ENCODE measurements around the gene C16orf74.

GRCh38 chr16:85711982-85712587 is 38.8 kb downstream of the C16orf74 start:
- TF ChIP-seq TAF1 (IDR thresholded peaks at IDR 0.05; ENCODE audit: borderline replicate concordance, low read depth, low read length), result no peak
- TF ChIP-seq POLR2A (IDR thresholded peaks at IDR 0.05; ENCODE audit: low read depth, low read length), result no peak

Measured in GM12892 (cell line).